M059J (cell line): ENCODE measurements around the gene MYO18B. TPM values are rescaled to one million over a fixed set of nuclear protein-coding genes. Genes with fewer than 3 reads are reported as not detected.

Experiments used
- DNase-seq: peaks from one replicate; pipeline ENCODE4 v3.0.0-alpha.2; 2012; ENCODE audit warnings: low read depth
- total RNA-seq: library from RNA; depleted of rRNA; stranded (reverse); fragments of >200 nt; shearing (Covaris generic); gene quantifications from 2 replicates; pipeline ENCODE4 v1.2.3, GENCODE V29; 2014

The MYO18B gene
- total RNA-seq, 1 experiment from 2014 or later: not detected

- no peak for DNase-seq
These were observed 246.0 kb downstream of the MYO18B start for GRCh38 chr22:25987948-25988347.

GRCh38 chr22:25990940-25991339, 249.0 kb downstream of the MYO18B start:
- DNase-seq: no peak

DNA sequence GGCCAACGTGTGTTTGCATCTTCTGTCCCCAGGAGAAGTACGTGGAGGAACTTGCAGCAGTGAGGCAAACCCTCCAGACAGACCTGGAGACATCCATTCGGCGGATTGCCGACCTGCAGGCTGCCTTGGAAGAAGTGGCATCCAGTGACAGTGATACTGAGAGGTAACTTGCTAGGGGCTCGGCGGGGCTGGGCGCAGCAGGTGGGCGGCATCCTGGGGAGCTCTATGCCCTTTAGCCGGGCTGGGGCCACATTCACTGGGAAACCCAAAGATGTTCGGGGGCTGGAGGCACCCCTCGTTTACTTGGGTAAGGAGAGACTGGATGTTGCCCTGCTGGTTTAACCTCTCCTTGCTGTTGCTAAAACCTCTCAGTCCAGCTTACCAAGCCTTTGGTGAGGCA, 250.3 kb downstream of the MYO18B start:
- DNase-seq: no peak

DNA sequence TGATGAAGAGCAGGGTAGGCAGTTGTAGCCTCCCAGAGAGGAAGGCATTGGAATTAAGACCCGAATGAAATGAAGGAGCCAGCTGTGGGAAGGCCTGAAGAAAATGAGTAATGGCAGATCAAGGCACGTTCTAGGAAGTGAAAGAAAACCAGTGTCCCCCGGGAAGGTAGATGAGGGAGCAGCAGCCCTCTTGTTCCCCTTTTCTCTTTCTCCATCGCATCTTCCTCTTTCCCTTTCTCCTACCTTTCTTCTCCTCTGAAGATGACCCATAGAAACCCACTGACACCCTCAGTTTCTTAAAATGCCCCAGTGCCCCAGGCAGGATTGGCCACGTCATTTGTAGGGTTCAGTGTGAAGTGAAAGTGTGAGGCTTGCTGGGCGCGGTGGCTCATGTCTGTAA, 254.7 kb downstream of the MYO18B start:
- no peak for DNase-seq

DNA sequence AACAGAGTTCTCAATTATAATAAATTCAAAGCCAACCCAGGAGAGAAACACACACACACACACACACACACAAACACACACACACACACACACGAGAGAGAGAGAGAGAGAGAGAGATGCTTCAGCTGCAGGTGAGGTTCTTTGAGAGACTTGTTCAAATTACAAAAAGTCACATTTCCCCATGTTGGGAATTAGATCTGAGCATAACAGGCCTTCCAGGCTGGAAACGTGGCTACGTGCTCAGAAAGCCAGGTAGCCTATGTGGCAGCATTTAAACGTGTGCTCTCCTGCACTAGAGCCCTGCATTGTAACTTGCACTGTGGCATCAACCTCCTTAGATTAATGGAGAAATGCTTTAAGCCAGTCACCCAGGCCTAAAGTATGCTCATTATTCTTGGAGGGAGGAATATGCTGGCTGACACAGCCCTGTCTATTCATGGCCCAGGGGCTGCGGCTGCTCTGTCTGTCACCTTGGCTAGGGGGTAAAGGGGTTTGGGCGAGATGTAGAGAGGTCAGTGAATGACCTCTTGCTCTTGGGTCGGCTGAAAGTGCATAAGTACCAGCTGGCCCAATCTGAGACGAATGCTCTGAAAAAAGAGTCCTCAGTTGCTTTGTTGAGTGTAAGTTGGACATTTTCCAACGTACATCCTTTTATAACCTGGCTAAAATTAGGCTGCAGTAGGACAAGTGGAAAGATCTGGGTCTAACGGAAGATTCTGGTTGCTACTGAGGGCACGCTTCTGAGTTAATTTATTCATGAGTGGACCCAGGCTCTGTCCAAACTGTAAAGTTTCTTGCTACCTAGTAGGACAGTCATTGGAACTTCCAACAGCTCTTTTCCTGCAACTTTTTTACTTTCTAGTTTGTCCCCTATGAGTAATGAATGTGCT, 256.1 kb downstream of the MYO18B start:
- DNase-seq: no peak

DNA sequence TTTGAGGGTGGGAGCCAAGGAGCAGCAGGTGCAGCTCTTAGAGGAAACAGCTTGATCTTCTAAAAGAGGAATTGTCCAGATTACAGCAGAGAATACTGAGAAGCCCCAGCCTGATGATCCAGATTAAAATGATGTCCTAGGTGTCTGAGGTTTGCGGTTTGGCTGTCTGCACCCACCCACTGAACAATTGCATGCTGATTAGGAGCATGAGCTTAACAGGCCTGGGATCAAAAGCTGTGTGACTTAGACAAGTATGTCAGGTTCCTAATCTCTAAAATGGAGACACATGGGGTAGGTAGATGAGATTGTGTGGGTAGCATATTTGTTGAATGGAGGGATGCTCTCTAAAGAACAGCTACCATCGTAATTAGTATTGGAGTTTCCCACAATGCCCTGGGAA, 260.5 kb downstream of the MYO18B start:
- no peak for DNase-seq

GRCh38 chr22:26004477-26004876, 262.5 kb downstream of the MYO18B start:
- no peak for DNase-seq

DNA sequence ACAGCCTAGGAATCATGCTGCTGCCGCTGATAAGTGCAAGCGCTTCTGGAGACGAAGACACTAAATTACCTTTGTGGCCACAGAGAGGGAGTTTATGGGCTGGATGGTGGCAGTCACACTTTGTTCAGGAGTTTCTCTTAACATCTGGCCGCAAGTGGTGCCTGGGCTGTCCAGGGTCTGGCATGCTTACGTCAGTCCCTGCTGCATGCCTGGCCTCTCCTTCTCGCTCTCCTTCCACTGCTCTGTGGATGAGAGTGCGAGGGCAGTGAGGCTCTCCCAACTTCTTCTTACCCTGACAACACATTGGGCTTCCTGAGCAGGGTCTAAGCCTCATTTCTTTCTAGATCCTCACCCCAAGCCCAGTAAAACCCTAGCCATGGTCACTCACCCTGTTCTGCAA, 266.6 kb downstream of the MYO18B start:
- DNase-seq: no peak

DNA sequence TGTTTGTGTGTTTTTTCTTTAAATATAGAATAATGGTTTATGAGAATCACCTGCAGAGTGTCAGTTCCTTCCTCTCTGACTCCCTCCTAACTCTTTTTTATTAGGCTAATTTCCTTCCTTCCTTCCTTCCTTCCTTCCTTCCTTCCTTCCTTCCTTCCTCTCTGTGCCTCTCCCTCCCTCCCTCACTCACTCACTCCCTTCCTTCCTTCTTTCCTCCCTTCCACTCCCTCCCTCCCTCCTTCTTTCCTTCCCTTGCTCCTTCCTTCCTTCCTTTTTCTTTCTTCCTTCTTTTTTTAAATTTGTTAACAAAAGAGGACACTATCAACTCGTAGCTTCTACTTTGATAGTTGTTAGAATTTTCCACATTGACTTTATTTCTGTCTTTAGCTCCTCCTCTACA, 274.9 kb downstream of the MYO18B start:
- DNase-seq: no peak

DNA sequence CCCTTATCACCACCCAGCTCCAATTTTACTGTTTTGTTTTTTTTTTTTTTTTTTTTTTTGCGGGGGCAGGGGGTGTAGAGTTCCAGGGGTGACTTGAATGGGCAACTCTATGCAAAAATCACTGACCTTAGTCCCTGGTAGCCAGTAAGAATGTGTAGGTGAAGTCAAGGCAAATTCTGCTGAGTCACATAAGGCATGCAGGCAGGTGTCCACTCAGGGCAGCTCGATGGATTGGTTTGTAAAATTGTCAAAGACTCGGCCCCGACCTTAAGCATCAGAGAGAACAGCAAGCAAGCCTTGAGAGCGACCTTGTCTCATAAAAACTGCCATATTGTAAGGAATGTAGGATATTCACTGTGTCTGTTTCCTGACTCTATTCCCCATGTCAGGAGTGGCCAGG, 275.9 kb downstream of the MYO18B start:
- DNase-seq: no peak

GRCh38 chr22:26019596-26019995, 277.6 kb downstream of the MYO18B start:
- DNase-seq: no peak

GRCh38 chr22:26021516-26021915, 279.5 kb downstream of the MYO18B start:
- DNase-seq: no peak

DNA sequence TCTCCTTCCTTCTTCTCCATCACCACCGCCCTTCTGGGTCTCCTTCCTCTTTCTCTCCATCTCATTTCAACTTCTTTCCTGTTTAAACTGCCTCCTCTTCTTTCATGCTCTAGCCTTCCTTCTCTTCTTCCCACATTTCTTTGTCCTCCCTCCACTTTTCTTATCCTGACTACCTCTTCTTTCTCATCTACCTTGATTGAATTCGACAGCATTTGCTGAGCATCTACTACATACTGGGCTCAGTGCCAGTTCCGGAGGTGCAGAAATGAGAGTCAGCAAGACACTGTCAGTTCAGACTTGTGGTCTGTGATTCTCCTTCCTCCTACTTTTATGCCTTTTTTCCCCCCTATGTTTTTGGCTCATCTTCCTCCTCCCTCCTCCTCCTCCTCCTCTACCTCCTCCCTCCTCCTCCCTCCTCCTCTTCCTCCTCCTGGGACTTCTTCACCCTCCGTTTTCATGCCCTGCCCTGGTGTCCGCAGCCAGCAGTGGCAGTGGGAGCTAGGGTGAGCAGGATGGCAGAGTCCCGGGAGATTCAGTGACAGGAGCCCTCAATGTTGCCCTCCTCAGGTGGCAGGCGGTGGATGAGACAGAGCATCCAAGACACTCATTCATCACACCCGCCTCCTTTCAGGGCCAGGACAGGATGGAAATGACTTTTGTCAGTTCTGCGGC, 281.3 kb downstream of the MYO18B start:
- no peak for DNase-seq

GRCh38 chr22:26025626-26026025, 283.6 kb downstream of the MYO18B start:
- no peak for DNase-seq

- no peak for DNase-seq
These were observed 285.4 kb downstream of the MYO18B start for GRCh38 chr22:26027341-26027740.

- no peak for DNase-seq
These were observed 289.7 kb downstream of the MYO18B start for GRCh38 chr22:26031641-26032040.

- no peak for DNase-seq
These were observed 291.1 kb downstream of the MYO18B start for GRCh38 chr22:26033071-26033470.

DNA sequence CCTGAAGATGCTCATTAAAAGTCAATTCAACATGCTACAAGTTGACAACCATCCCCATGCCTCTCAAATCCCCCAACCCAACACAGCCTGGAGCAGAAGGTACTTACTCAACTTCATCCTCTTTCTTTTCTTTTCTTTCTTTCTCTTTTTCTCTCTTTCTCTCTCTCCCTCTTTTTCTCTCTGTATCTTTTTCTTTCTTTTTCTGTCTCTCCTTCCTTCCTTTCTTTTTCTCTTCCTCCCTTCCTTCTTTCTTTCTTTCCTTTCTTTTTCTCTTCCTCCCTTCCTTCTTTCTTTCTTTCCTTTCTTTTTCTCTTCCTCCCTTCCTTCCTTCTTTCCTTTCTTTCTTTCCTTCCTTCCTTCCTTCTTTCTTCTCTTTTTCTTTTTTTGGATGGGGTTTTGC, 291.6 kb downstream of the MYO18B start:
- no peak for DNase-seq

GRCh38 chr22:26035523-26035922, 293.5 kb downstream of the MYO18B start:
- DNase-seq: no peak

DNA sequence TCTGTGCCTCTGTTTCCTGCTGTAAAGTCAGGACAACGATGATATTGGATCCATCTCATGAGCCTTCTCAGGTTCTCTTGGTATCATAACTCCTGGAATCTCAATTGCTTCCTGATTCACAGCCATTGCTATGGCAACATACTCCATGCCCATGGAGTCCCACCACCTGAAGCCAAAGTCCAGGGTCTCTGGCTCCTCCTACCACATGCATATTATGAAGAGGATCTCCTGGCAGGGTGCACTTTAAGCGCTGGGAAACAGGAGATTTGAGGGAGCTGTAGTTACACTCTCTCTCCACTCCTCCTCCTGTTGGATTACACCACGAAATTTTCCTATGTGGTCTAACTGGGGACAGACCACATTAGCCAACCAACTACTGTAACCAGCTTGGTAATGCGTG, 296.4 kb downstream of the MYO18B start:
- no peak for DNase-seq

DNA sequence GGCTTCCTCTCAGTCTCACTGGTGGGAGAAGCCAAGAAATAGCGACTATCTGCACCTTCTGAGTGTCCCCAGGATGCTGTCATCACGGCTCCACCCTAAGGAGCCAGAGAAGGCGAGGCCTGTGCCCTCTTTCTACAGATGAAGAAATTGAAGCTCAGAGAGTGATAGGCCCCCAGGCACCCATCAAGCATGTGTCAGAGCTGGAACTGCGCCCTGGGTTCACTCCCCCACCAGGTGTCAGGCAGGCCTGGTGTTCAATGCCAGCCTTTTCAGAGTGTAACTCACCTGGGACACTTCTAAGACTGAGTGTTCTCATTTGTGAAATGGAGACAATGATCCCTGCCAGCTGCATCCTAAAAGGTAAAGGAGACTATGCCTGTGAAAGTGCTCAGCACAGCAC, 299.9 kb downstream of the MYO18B start:
- no peak for DNase-seq

DNA sequence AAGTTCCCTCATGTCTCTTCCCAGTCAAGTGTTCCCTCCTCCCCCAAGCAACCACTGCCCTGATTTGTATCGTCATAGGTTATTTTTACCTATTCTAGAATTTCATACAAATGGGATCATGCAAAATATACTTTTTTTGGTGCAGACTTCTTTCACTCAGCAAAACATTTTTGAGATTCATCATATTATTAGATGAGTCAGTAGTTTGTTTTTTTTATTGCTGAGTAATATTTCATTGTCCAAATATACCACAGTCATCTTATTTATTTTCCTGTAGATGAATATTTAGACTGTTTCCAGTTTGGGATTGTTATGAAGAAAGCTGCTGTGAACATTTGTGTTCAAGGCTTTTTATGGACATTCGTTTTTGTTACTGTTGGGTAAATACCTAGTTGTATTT, 301.0 kb downstream of the MYO18B start:
- no peak for DNase-seq

DNA sequence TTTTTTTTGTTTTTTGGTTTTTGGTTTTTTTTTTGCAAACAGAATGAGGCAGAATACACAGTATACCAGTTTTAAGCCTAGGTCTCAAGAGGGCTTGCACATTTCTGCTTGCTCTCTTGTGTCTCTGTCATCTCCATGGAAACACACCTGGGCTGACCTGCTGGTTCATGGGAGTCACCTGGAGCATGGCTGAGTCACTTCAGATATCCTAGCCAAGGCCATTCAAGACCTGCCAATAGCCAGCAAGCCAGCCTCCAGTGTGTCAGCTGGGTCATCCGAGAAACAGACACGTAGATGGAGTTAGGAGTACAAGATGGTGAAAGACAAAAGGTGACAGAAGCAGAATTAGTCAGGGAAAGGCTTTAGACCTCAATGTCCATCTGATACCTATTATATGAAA, 303.1 kb downstream of the MYO18B start:
- DNase-seq: no peak
